22Rv1 (cell line): ENCODE data around the gene ZFR2.

Experiments
- H3K27ac ChIP-seq: fragments of 450-650 bp; 2 replicates; pipeline ENCODE4 v1.5.1; 2017
- CTCF ChIP-seq: fragments of 450-650 bp; IDR thresholded peaks from 2 replicates; pipeline ENCODE4 v1.5.1; 2017; ENCODE audit warnings: mild to moderate bottlenecking
- ZFX ChIP-seq: fragments of 450-650 bp; IDR thresholded peaks from 2 replicates; pipeline ENCODE4 v1.6.1; 2017; ENCODE audit warnings: antibody characterized with exemption, borderline replicate concordance

ZFR2 gene

DNA sequence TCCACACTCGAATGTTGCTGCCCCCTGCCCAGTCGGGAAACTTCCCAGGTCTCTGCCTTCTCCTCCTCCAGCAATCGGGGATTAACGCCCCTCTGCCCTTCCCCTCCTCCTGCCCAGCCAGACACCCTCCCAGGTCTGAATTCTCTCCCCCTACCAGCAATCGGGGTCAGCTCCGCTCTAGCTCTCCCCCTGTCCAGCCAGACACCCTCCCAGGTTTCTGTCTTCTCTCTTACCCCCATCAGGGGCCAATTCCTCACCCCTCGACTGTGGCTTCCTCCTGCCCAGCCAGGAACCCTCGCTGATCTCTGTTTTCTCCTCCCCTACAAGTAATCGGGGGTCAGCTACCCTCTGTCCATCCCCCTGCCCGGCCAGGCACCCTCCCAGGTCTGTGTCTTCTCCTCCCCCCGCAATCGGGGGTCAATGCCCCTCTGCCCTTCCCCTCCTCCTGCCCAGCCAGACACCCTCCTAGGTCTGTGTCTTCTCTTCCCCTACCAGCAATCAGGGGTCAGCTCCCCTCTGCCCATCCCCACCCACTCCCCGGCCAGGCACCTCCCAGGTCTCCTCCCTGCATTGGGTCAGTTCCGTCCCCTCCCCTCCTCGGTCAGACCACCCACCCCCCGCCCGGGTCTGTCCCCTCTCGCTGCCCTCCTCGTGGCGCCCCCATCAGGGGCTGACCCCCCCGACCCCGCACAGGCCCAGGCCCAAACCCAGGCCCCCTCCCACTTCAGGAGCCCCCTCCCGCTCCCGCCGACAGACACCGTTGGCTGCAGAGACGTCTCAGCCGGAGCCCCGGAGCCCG is 668 bp downstream of the ZFR2 start:
- TF ChIP-seq ZFX (no peak), CTCF (no peak)
- H3K27ac ChIP-seq = no peak overlapping the region

GRCh38 chr19:3866910-3867638 is 1.8 kb downstream of the ZFR2 start:
- H3K27ac ChIP-seq = no peak overlapping the region
- no peak for TF ChIP-seq CTCF
- TF ChIP-seq ZFX = no peak

DNA sequence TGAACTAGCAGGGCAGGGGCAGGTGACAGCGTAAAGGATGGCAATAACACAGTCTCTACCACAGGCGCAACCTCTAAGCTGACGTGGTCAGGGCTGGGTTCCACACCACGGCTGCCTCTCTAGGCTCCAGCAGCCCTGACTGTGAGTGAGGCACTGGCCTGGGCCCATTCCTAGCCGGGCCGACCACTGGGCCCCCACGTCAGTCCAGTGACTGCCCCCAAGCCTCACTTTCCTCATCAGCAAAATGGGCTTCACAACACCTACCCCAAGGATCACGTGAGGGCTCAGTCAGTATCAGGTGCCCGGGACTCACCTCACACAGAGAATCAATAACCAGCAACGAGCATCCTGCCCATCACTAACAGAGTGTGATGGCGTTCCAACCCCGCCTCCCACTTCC is 5.2 kb downstream of the ZFR2 start:
- TF ChIP-seq ZFX (no peak), CTCF (no peak)
- H3K27ac ChIP-seq = no peak overlapping the region

DNA sequence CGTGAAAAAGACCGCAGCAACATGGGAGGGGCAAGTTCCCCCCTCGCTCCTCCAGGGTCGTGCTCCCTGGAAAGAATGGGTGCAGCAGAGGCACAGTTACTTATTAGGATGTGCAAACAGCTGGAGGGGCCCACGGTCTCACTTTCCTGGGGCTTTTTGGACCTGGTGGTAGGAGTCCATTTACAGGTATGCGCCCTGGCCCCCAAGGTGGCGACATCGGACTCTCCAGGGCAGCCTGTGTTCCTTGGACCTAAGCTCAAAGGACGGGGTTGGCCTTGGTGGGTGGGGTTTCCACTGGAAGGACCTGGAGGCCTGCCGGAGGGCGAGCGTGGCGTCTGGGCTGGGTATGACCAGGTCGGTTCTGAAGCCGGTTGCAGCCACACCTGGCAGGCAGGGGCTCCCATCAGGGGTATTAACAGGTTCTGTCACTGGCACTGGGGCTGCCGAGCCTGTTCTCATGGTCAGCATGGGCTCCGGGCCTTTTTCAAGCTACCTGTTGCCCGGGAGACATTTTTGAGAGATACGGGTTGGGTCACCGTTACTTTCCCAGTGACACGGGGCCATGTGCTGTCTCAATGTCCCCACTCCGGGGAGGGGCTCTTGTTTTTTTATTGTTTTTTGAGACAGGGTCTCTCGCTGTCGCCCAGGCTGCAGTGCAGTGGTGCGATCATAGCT is 5.9 kb downstream of the ZFR2 start:
- TF ChIP-seq ZFX (no peak), CTCF (no peak)
- H3K27ac ChIP-seq = no peak overlapping the region

GRCh38 chr19:3860499-3860898 is 8.3 kb downstream of the ZFR2 start:
- TF ChIP-seq CTCF (no peak), ZFX (no peak)
- no peak overlapping the region for H3K27ac ChIP-seq

- H3K27ac ChIP-seq = no peak overlapping the region
- TF ChIP-seq ZFX (no peak), CTCF (no peak)
Measured at GRCh38 chr19:3857449-3858003, 11.3 kb downstream of the ZFR2 start.

GRCh38 chr19:3855320-3855719 is 13.5 kb downstream of the ZFR2 start:
- TF ChIP-seq ZFX = no peak
- no peak for TF ChIP-seq CTCF
- H3K27ac ChIP-seq = no peak overlapping the region
